Measurements from ENCODE around the gene OR7C1. TPM values are rescaled to one million over a fixed set of nuclear protein-coding genes. Genes with fewer than 3 reads are reported as not detected.
"Not testable (repeated sequence)": the region's sequence is repeated elsewhere in the genome, so short reads cannot be mapped to it uniquely, and the experiment has no call there.

Gene OR7C1
- polyA plus RNA-seq, 1 donor: 0.23 TPM

- not testable (repeated sequence) for DNase-seq
Observed at GRCh38 chr19:14785102-14785793, 49.7 kb downstream of the OR7C1 start.

GRCh38 chr19:14784730-14785101 is 50.3 kb downstream of the OR7C1 start:
- DNase-seq: not testable (repeated sequence)

GRCh38 chr19:14783410-14783998 is 51.5 kb downstream of the OR7C1 start:
- DNase-seq: not testable (repeated sequence)

GRCh38 chr19:14782626-14783409 is 52.2 kb downstream of the OR7C1 start:
- no peak for DNase-seq

- not testable (repeated sequence) for DNase-seq
Observed at GRCh38 chr19:14781713-14782536, 53.1 kb downstream of the OR7C1 start.

GRCh38 chr19:14780622-14781225 is 54.3 kb downstream of the OR7C1 start:
- not testable (repeated sequence) for DNase-seq

- no peak for DNase-seq
Observed at GRCh38 chr19:14779151-14779550, 55.8 kb downstream of the OR7C1 start.

- DNase-seq: not testable (repeated sequence)
Observed at GRCh38 chr19:14778110-14778845, 56.7 kb downstream of the OR7C1 start, which contains the start of gene ADGRE2. Gene ADGRE2 (minus strand): TSS chr19:14778560. CDS start chr19:14776756, 1,804 bp downstream.

GRCh38 chr19:14777645-14778044 is 57.3 kb downstream of the OR7C1 start:
- DNase-seq: not testable (repeated sequence)

- no peak for DNase-seq
Observed at GRCh38 chr19:14775869-14776586, 59.0 kb downstream of the OR7C1 start.

GRCh38 chr19:14775326-14775725 is 59.7 kb downstream of the OR7C1 start:
- DNase-seq: not testable (repeated sequence)

GRCh38 chr19:14774373-14774772 is 60.6 kb downstream of the OR7C1 start:
- DNase-seq: no peak

- not testable (repeated sequence) for DNase-seq
Observed at GRCh38 chr19:14773722-14774121, 61.3 kb downstream of the OR7C1 start.

GRCh38 chr19:14772995-14773394 is 62.0 kb downstream of the OR7C1 start:
- DNase-seq: no peak

- DNase-seq: no peak
Observed at GRCh38 chr19:14772467-14772866, 62.5 kb downstream of the OR7C1 start.

GRCh38 chr19:14770944-14771839 is 63.8 kb downstream of the OR7C1 start:
- DNase-seq: no peak

- DNase-seq: no peak
Observed at GRCh38 chr19:14770136-14770535, 64.8 kb downstream of the OR7C1 start.

GRCh38 chr19:14769201-14769600 is 65.8 kb downstream of the OR7C1 start:
- DNase-seq: no peak

- DNase-seq: no peak
Observed at GRCh38 chr19:14768001-14768400, 67.0 kb downstream of the OR7C1 start.
